AG10803 (cell line): Measurements from ENCODE around the gene SLC35C1.
"Not testable (repeated sequence)": the region's sequence is repeated elsewhere in the genome, so short reads cannot be mapped to it uniquely, and the experiment has no call there.

Experiments used
- DNase-seq: peaks from one replicate; pipeline ENCODE4 v3.0.0; 2010; ENCODE audit warnings: low read depth
- H3K4me3 ChIP-seq: 2 replicates; pipeline ENCODE4 v1.5.1; 2011; ENCODE audit warnings: mild to moderate bottlenecking, low read length, control low read depth
- CTCF ChIP-seq: conservative IDR thresholded peaks from 2 replicates; pipeline ENCODE4 v1.5.1; 2011; ENCODE audit warnings: mild to moderate bottlenecking, low read length, control low read depth, inconsistent platforms

Gene SLC35C1

DNA sequence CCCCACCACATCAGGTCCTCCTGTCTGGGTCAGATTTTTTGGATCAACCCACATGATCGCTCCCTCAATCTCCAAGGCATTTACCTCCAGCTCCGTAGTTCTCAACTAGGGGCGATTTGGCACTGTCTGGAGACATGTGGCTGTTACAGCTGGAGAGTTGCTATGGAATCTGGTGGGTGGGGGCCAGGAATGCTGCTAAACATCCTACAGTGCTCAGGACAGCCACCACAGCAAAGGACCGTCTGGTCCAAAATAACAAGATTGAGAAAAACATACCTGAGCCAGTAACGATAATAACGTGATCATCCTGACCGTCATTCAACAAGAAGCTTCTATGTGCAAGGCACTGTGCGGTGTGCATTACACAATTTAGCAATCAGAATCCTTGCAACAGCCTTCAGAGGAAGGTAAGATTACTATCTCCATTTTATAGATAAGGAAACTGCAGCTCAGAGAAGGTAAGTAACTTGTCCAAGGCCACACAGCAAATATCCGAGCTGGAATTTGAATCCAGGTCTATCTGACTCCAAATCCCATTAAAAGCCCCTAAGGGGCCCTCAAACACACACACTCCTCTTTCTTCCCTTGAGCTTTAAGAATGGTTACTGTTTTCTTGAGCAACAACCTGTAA, 28.0 kb downstream of the SLC35C1 start:
- TF ChIP-seq CTCF = no peak
- no peak overlapping the region for H3K4me3 ChIP-seq
- no peak for DNase-seq

GRCh38 chr11:45833761-45834160, 28.8 kb downstream of the SLC35C1 start:
- no peak for TF ChIP-seq CTCF
- DNase-seq = no peak
- H3K4me3 ChIP-seq = no peak overlapping the region

GRCh38 chr11:45834298-45834756, 29.4 kb downstream of the SLC35C1 start:
- DNase-seq = no peak
- no peak for TF ChIP-seq CTCF
- H3K4me3 ChIP-seq = no peak overlapping the region

GRCh38 chr11:45839204-45839603, 34.3 kb downstream of the SLC35C1 start:
- TF ChIP-seq CTCF = no peak
- no peak for DNase-seq

DNA sequence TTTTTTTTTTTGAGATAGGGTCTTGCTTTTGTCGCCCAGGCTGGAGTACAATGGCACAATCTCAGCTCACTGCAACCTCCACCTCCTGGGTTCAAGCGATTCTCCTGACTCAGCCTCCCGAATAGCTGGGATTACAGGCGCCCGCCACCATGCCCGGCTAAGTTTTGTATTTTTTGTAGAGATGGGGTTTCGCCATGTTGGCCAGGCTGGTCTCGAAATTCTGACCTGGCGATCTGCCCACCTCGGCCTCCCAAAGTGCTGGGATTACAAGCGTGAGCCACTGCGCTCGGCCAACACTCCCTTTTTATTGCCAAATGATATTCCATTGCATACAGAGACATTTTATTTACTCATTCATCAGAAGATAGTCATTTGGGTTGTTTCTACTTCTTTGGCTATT, 35.3 kb downstream of the SLC35C1 start:
- not testable (repeated sequence) for H3K4me3 ChIP-seq, DNase-seq

More at GRCh38 chr11:45839204-45839603, 34.3 kb downstream of the SLC35C1 start:
- no peak overlapping the region for H3K4me3 ChIP-seq

DNA sequence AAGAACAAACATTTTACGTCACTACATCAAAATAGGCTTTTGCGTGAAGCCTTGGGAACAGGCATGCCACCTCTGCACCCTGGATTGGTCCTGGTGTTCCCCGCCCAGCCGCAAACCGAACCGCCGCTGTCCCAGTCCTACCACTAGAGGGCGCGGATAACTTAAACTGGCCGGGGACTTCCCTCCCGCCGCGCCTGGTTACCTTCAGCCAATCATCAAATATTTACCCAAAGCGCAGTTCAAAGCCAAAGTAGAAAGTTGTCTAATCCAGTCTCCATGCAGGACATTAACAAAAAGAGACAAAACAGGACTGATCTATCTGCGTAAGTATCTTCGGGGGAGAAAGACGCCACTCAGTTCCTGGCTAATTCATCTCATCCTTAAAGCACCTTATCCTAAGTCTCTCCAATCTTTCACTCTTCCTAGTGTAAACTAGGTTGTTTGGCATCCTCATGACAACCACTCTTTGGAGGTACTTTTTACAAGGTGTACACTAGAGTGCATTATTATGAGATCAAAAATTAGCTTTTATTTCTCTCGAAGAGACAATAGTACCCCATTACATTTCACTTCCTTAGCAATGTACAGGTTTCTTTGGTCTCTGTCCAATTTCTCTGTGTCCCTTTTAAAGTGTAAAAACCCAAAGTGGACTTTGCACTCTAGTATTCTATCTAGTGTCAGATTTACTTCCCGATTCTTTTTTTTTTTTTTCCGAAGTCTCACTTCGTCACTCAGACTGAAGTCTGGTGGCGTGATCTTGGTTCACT, 38.4 kb downstream of the SLC35C1 start:
- TF ChIP-seq CTCF = peak; percentile 86
- no peak overlapping the region for H3K4me3 ChIP-seq
- peak; percentile 87 for DNase-seq

DNA sequence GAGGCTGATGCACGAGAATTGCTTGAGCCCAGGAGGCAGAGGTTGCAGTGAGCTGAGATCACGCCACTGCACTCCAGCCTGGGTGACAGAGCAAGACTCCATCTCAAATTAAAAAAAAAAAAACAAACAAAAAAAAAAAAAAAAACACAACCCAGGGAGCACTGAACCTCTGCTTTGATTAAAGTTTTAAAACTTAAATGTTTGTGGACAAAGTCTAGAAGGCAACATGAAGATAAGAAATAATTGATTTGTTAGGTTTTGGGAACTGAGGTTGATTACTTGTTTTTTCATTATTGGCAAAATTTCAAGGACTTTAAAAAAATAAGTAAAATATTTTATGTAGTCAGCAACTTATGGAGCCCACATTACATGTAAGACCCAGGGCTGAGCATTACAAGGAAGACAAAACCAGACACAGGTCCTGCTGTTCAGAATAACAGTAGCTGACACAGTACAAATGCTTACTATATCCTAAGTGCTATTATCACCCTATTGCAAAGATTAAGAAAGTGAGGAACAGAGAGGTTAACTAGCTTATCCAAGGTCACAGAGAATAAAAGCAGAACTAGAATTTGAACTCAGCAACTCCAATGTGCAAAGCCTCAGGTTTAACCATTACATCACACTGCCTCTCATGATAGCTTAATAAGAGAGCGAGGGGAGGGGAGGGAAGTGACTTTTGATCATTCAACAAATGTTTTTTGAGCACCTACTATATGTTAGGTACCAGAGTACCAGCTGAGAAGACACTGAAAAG, 40.1 kb downstream of the SLC35C1 start:
- DNase-seq = no peak
- H3K4me3 ChIP-seq = no peak overlapping the region
- TF ChIP-seq CTCF = no peak
